Neural cell (in vitro differentiated cells): ENCODE data around the gene MYL12A. TPM values are rescaled to one million over a fixed set of nuclear protein-coding genes. Genes with fewer than 3 reads are reported as not detected.

Experiments
- H2AFZ ChIP-seq: fragments of 200-600, 300-800 bp; sonication (generic), shearing (Covaris generic); 2 replicates; pipeline ENCODE4 v1.6.0; 2014; ENCODE audit warnings: low read depth, mild to moderate bottlenecking, antibody characterized with exemption, low read length, moderate library complexity
- H3F3A ChIP-seq: fragments of 200-600 bp; shearing (Covaris generic); 2 replicates; pipeline ENCODE4 v1.6.1; 2016; ENCODE audit warnings: mild to moderate bottlenecking, moderate library complexity, mixed read lengths, antibody characterized with exemption, low read length; ENCODE audit not compliant: insufficient read depth, poor library complexity, severe bottlenecking
- H3K27ac ChIP-seq: fragments of 200-600, 300-800 bp; sonication (generic), shearing (Covaris generic); 2 replicates; pipeline ENCODE4 v1.5.1; 2014; ENCODE audit warnings: mild to moderate bottlenecking, low read length, moderate library complexity
- H3K27me3 ChIP-seq: fragments of 300-800, 200-600 bp; sonication (generic), shearing (Covaris generic); 2 replicates; pipeline ENCODE4 v1.6.0; 2014; ENCODE audit warnings: mild to moderate bottlenecking, low read depth, low read length, moderate library complexity; ENCODE audit not compliant: insufficient read depth
- H3K36me3 ChIP-seq: fragments of 300-800, 200-600 bp; sonication (generic), shearing (Covaris generic); 2 replicates; pipeline ENCODE4 v1.5.1; 2014; ENCODE audit warnings: mild to moderate bottlenecking, antibody characterized with exemption, low read length, moderate library complexity; ENCODE audit not compliant: insufficient read depth
- H3K4me2 ChIP-seq: fragments of 300-800, 200-600 bp; sonication (generic), shearing (Covaris generic); 2 replicates; pipeline ENCODE4 v1.6.0; 2014; ENCODE audit warnings: mild to moderate bottlenecking, low read length
- H3K4me3 ChIP-seq: fragments of 300-800, 200-600 bp; sonication (generic), shearing (Covaris generic); 2 replicates; pipeline ENCODE4 v1.5.1; 2014; ENCODE audit warnings: mild to moderate bottlenecking, low read length, moderate library complexity
- H3K79me2 ChIP-seq: fragments of 200-600 bp; shearing (Covaris generic); replicated peaks from 2 replicates; pipeline ENCODE4 v1.6.0; 2014; ENCODE audit warnings: mild to moderate bottlenecking, low read length, moderate library complexity; ENCODE audit not compliant: insufficient read depth
- H3K9ac ChIP-seq: fragments of 300-800, 200-600 bp; sonication (generic), shearing (Covaris generic); 2 replicates; pipeline ENCODE4 v1.6.1; 2016; ENCODE audit warnings: mild to moderate bottlenecking, low read length, mixed read lengths
- H3K9me2 ChIP-seq: fragments of 200-600 bp; shearing (Covaris generic); 2 replicates; pipeline ENCODE4 v1.6.1; 2016; ENCODE audit warnings: mild to moderate bottlenecking, low read length, mixed read lengths; ENCODE audit not compliant: insufficient read depth
- H3K9me3 ChIP-seq: fragments of 200-600, 300-800 bp; sonication (generic), shearing (Covaris generic); 2 replicates; pipeline ENCODE4 v1.6.1; 2016; ENCODE audit warnings: mild to moderate bottlenecking, mixed run types, low read length, moderate library complexity, mixed read lengths
- H4K20me1 ChIP-seq: fragments of 200-600 bp; shearing (Covaris generic); 2 replicates; pipeline ENCODE4 v1.6.1; 2016; ENCODE audit warnings: mild to moderate bottlenecking, mixed run types; ENCODE audit not compliant: insufficient read depth
- CTCF ChIP-seq: fragments of 450-650 bp; IDR thresholded peaks from 2 replicates; pipeline ENCODE4 v1.5.1; 2014; ENCODE audit warnings: antibody characterized with exemption, mild to moderate bottlenecking, moderate library complexity; ENCODE audit not compliant: poor library complexity, severe bottlenecking
- EP300 ChIP-seq: fragments of 450-650 bp; conservative IDR thresholded peaks from 2 replicates; pipeline ENCODE4 v1.6.1; 2014; ENCODE audit warnings: antibody characterized with exemption, mild to moderate bottlenecking, moderate library complexity; ENCODE audit not compliant: poor library complexity, severe bottlenecking
- EZH2 ChIP-seq: fragments of 200-600, 300-800 bp; shearing (Covaris generic), sonication (generic); IDR thresholded peaks from 2 replicates; pipeline ENCODE4 v1.6.1; 2014; ENCODE audit warnings: antibody characterized with exemption, low read length, borderline replicate concordance, mild to moderate bottlenecking; ENCODE audit not compliant: insufficient read depth, poor library complexity, severe bottlenecking
- MXI1 ChIP-seq: fragments of 450-650 bp; conservative IDR thresholded peaks from 2 replicates; pipeline ENCODE4 v1.6.1; 2014; ENCODE audit warnings: antibody characterized with exemption, mild to moderate bottlenecking; ENCODE audit not compliant: poor library complexity, severe bottlenecking
- POLR2AphosphoS5 ChIP-seq: IDR thresholded peaks from 2 replicates; pipeline ENCODE4 v1.6.1; 2012
- RAD21 ChIP-seq: fragments of 450-650 bp; conservative IDR thresholded peaks from 2 replicates; pipeline ENCODE4 v1.6.1; 2014; ENCODE audit warnings: antibody characterized with exemption, mild to moderate bottlenecking, moderate library complexity
- REST ChIP-seq: IDR thresholded peaks from 2 replicates; pipeline ENCODE4 v1.6.1; 2012; ENCODE audit warnings: borderline replicate concordance
- SMC3 ChIP-seq: fragments of 450-650 bp; conservative IDR thresholded peaks from 2 replicates; pipeline ENCODE4 v1.6.1; 2014; ENCODE audit warnings: antibody characterized with exemption, mild to moderate bottlenecking, moderate library complexity; ENCODE audit not compliant: poor library complexity
- TAF1 ChIP-seq: IDR thresholded peaks from 2 replicates; pipeline ENCODE4 v1.6.1; 2012; ENCODE audit warnings: low read depth
- polyA plus RNA-seq: library from polyadenylated mRNA; depleted of rRNA; stranded (reverse); fragments of >200 nt; gene quantifications from 2 replicates; pipeline ENCODE4 v1.2.3, GENCODE V29; 2014

Gene MYL12A
- polyA plus RNA-seq, 1 donor from 2014 or later, result 62.7 TPM

- H3K9me2 ChIP-seq, result no peaks in the 10 kb centered on the region
- no peak overlapping the region for H3K27ac ChIP-seq
- no peaks in the 10 kb centered on the region for H3K36me3 ChIP-seq
- H3F3A ChIP-seq, result no peaks in the 10 kb centered on the region
- no peaks in the 10 kb centered on the region for H4K20me1 ChIP-seq
- H3K27me3 ChIP-seq, result no peaks in the 10 kb centered on the region
- TF ChIP-seq RAD21, result no peak
- no peak for TF ChIP-seq SMC3
- TF ChIP-seq POLR2AphosphoS5, result no peak
- no peak for TF ChIP-seq TAF1
- no peak for TF ChIP-seq EZH2
- no peak for TF ChIP-seq CTCF
- TF ChIP-seq REST, result no peak
- no peak for TF ChIP-seq EP300
- TF ChIP-seq MXI1, result no peak
- no peak overlapping the region for H3K4me2 ChIP-seq
- H3K4me3 ChIP-seq, result no peak overlapping the region
- no peak overlapping the region for H2AFZ ChIP-seq
- H3K9ac ChIP-seq, result no peak overlapping the region
- no peaks in the 10 kb centered on the region for H3K9me3 ChIP-seq
- H3K79me2 ChIP-seq, result no peaks in the 10 kb centered on the region
These were observed 26.1 kb upstream of the MYL12A start for GRCh38 chr18:3221496-3221895.

GRCh38 chr18:3223356-3223755, 24.2 kb upstream of the MYL12A start:
- Histone ChIP-seq H3K4me2 (no peak overlapping the region), H3K27me3 (no peaks in the 10 kb centered on the region), H4K20me1 (no peaks in the 10 kb centered on the region), H2AFZ (no peak overlapping the region), H3K79me2 (no peaks in the 10 kb centered on the region), H3F3A (no peaks in the 10 kb centered on the region), H3K9ac (no peak overlapping the region), H3K4me3 (no peak overlapping the region), H3K36me3 (no peaks in the 10 kb centered on the region), H3K9me3 (no peaks in the 10 kb centered on the region), H3K9me2 (no peaks in the 10 kb centered on the region), H3K27ac (no peak overlapping the region)
- TF ChIP-seq REST (no peak), CTCF (no peak), TAF1 (no peak), EZH2 (no peak), EP300 (no peak), MXI1 (no peak), SMC3 (no peak), RAD21 (no peak), POLR2AphosphoS5 (no peak)
